Naive thymus-derived CD4-positive, alpha-beta T cell (primary cell): ENCODE measurements around the gene BCAP29. TPM values are rescaled to one million over a fixed set of nuclear protein-coding genes. Genes with fewer than 3 reads are reported as not detected.

ENCODE experiments used
- ATAC-seq: fragments of 150-1000 bp; cut with Tn5 transposase; 2 replicates; pipeline ENCODE4 v1.10.0; 2021; ENCODE audit warnings: mild to moderate bottlenecking, moderate library complexity
- CTCF ChIA-PET: fragments of 350-600 bp; sonication (Branson Sonifier 250); formaldehyde crosslinking; loops from one replicate; lab custom pipeline; 2021; ENCODE audit warnings: antibody characterized with exemption; lab: Charles Lee
- POLR2A ChIA-PET: fragments of 350-600 bp; sonication (Branson Sonifier 250); formaldehyde crosslinking; loops from one replicate; lab custom pipeline; 2021; ENCODE audit warnings: antibody characterized with exemption, inconsistent platforms; lab: Charles Lee
- DNase-seq, 9 donors: peaks; one replicate each; pipeline versions ENCODE4 v3.0.0 to v3.0.0-alpha.2; 2020 to 2022; ENCODE audit warnings: mixed read lengths in 1 of 9
- H3K27ac ChIP-seq: one replicate; pipeline ENCODE4 v1.7.0; 2013; ENCODE audit warnings: mild to moderate bottlenecking, low read depth, low read length, moderate library complexity
- H3K27me3 ChIP-seq, 2 donors: one replicate each; pipeline ENCODE4 v1.7.0; 2013; ENCODE audit warnings: low read length in 2 of 2, mild to moderate bottlenecking in 2 of 2, moderate library complexity in 2 of 2; ENCODE audit not compliant: control insufficient read depth in 2 of 2, insufficient read depth in 2 of 2
- H3K36me3 ChIP-seq, 3 experiments: 1 replicate in 2 of 3; 2 replicates in 1 of 3; pipeline ENCODE4 v1.7.0; 2013; ENCODE audit warnings: low read length in 3 of 3, mild to moderate bottlenecking in 3 of 3, moderate library complexity in 1 of 3; ENCODE audit not compliant: insufficient read depth in 3 of 3, control insufficient read depth in 2 of 3
- H3K4me1 ChIP-seq, 2 donors: one replicate each; pipeline ENCODE4 v1.7.0; 2013; ENCODE audit warnings: low read length in 2 of 2, mild to moderate bottlenecking in 2 of 2, moderate library complexity in 1 of 2; ENCODE audit not compliant: control insufficient read depth in 2 of 2, insufficient read depth in 2 of 2
- H3K4me3 ChIP-seq: 2 replicates; pipeline ENCODE4 v1.7.0; 2013; ENCODE audit warnings: mild to moderate bottlenecking, low read length
- H3K9me3 ChIP-seq, 3 experiments: 1 replicate in 2 of 3; 2 replicates in 1 of 3; pipeline ENCODE4 v1.7.0; 2013; ENCODE audit warnings: low read length in 3 of 3; ENCODE audit not compliant: control insufficient read depth in 2 of 3
- H3K27ac Mint-ChIP-seq, 9 donors: one replicate each; pipeline ENCODE4 v1.8.0; 2020 to 2022; ENCODE audit warnings: mixed read lengths in 9 of 9, mild to moderate bottlenecking in 8 of 9, moderate library complexity in 5 of 9, inconsistent platforms in 2 of 9
- H3K27me3 Mint-ChIP-seq, 5 donors: one replicate each; pipeline ENCODE4 v1.8.0; 2021 to 2022; ENCODE audit warnings: mixed read lengths in 5 of 5, mild to moderate bottlenecking in 1 of 5
- H3K36me3 Mint-ChIP-seq, 5 donors: one replicate each; pipeline ENCODE4 v1.8.0; 2020 to 2022; ENCODE audit warnings: mixed read lengths in 5 of 5, mild to moderate bottlenecking in 3 of 5, inconsistent platforms in 1 of 5
- H3K4me1 Mint-ChIP-seq, 7 donors: one replicate each; pipeline ENCODE4 v1.8.0; 2020 to 2022; ENCODE audit warnings: mixed read lengths in 7 of 7, mild to moderate bottlenecking in 3 of 7, inconsistent platforms in 1 of 7
- H3K4me3 Mint-ChIP-seq, 10 donors: one replicate each; pipeline ENCODE4 v1.8.0; 2020 to 2022; ENCODE audit warnings: mild to moderate bottlenecking in 10 of 10, mixed read lengths in 10 of 10, moderate library complexity in 6 of 10, inconsistent platforms in 2 of 10
- H3K9me3 Mint-ChIP-seq, 11 donors: one replicate each; pipeline ENCODE4 v1.8.0; 2020 to 2022; ENCODE audit warnings: mixed read lengths in 11 of 11, mild to moderate bottlenecking in 4 of 11, inconsistent platforms in 1 of 11, moderate library complexity in 1 of 11
- intact Hi-C, 2 donors: fragments of 100-400 bp; cut with micrococcal nuclease; formaldehyde crosslinking; loops; one replicate each; pipeline ENCODE4 v1.15.1; 2023
- polyA plus RNA-seq, 2 donors: library from polyadenylated mRNA; unstranded; fragments of 300-500 nt; fragmentation: Illumina TruSeq; gene quantifications; one replicate each; pipeline ENCODE4 v1.2.3, GENCODE V29; 2021
- total RNA-seq, 6 experiments: library from RNA in 5 of 6; stranded (reverse) in 5 of 6; gene quantifications; 1 replicate in 5 of 6; 2 replicates in 1 of 6; pipeline ENCODE4 v1.2.3 and lab custom pipeline; 2021 to 2026

BCAP29 gene
- total and polyA plus RNA-seq, 7 experiments from 2014 or later: 10.5 to 38.7 (median 24.4) TPM

DNA sequence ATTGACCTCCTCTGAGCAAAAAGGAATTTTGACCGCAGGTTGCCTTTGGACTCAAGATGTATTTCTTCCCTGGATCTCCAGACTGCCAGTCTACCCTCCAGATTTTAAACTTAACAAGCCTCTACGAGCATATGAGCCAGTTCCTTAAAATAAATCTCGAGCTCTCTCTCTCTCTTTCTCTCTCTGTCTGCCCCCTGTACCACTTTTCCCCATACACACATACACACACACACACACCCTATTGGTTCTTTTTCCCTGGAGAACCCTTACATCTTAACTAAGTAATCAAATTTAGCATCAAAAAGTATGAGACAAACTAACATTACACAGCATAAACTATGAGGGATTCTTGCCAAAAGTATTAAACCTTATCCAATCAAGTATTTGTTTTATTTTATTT lies 11.4 kb downstream of the BCAP29 start:
- Mint-ChIP-seq H3K27me3 (no peaks in the 10 kb centered on the region), H3K36me3 (peaks cover 3 to 25% (median 8%) of the 10 kb centered on the region in 5 donors), H3K9me3 (no peaks in the 10 kb centered on the region), H3K4me1 (peaks cover 0 to 3% (median 0%) of the 10 kb centered on the region in 7 donors), H3K4me3 (no peak overlapping the region), H3K27ac (no peak overlapping the region)
- DNase-seq (no peak), ATAC-seq (no peak)
- Histone ChIP-seq H3K36me3 (peaks cover 0 to 6% (median 0%) of the 10 kb centered on the region in 3 experiments), H3K27ac (no peak overlapping the region), H3K9me3 (no peaks in the 10 kb centered on the region), H3K4me3 (no peak overlapping the region), H3K4me1 (no peaks in the 10 kb centered on the region), H3K27me3 (no peaks in the 10 kb centered on the region)
- intact Hi-C loops: no loop called here
- POLR2A ChIA-PET: no interaction called here
- CTCF ChIA-PET: no interaction called here

DNA sequence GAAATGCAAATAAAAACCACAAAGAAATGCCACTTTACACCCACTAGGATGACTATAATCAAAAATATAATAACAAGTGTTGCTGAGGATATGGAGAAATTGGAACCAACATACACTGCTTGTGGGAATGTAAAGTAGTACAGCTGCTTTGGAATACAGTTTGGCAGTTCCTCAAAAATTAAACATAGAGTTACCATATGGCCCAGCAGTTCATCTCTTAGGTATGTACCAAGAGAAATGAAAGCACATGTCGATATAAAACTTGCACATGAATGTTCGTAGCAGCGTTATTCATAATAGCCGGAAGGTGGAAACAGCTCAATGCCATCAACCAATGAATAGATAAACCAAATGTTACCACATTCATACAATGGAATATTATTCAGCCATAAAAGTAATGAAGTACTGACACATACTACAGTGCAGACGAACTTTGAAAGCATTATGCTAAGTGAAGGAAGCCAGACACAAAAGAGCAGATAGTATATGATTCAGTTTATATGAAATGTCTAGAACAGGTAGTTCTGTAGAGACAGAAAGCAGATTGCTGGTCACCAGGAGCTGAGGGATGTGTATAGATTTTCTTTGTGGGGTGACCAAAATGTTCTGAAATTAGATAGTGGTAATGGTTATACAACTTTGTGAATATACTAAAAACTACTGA lies 12.4 kb downstream of the BCAP29 start:
- DNase-seq (no peak), ATAC-seq (no peak)
- Histone ChIP-seq H3K9me3 (no peaks in the 10 kb centered on the region), H3K36me3 (peaks cover 0 to 6% (median 0%) of the 10 kb centered on the region in 3 experiments), H3K4me1 (no peaks in the 10 kb centered on the region), H3K27me3 (no peaks in the 10 kb centered on the region), H3K4me3 (no peak overlapping the region), H3K27ac (no peak overlapping the region)
- H3K4me1 Mint-ChIP-seq: peaks cover 0 to 3% (median 0%) of the 10 kb centered on the region in 7 donors
- no peak overlapping the region for H3K27ac Mint-ChIP-seq
- H3K36me3 Mint-ChIP-seq: peaks cover 3 to 28% (median 8%) of the 10 kb centered on the region in 5 donors
- ChIA-PET POLR2A (no interaction called here), CTCF (no interaction called here)
- H3K9me3 Mint-ChIP-seq: no peaks in the 10 kb centered on the region
- intact Hi-C loops: no loop called here
- no peaks in the 10 kb centered on the region for H3K27me3 Mint-ChIP-seq
- H3K4me3 Mint-ChIP-seq: no peak overlapping the region

DNA sequence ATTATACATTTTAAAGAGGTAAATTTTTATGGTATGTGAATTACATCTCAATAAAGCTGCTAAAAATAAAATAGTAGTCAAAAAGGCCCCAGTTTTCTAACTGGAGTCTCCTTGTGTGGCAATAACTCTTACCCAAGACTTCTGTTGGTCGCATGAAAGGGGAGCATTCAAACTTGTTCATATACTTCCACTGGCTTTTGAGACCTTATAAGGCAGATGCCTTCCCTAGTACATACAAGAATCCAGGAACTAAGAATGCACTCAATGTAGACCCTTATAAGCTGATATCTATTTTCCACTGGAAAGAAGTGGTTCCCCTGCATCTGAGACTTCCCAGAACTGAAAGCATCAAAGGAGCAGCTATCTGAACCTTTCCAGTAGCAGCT lies 13.0 kb downstream of the BCAP29 start:
- CTCF ChIA-PET: no interaction called here

DNA sequence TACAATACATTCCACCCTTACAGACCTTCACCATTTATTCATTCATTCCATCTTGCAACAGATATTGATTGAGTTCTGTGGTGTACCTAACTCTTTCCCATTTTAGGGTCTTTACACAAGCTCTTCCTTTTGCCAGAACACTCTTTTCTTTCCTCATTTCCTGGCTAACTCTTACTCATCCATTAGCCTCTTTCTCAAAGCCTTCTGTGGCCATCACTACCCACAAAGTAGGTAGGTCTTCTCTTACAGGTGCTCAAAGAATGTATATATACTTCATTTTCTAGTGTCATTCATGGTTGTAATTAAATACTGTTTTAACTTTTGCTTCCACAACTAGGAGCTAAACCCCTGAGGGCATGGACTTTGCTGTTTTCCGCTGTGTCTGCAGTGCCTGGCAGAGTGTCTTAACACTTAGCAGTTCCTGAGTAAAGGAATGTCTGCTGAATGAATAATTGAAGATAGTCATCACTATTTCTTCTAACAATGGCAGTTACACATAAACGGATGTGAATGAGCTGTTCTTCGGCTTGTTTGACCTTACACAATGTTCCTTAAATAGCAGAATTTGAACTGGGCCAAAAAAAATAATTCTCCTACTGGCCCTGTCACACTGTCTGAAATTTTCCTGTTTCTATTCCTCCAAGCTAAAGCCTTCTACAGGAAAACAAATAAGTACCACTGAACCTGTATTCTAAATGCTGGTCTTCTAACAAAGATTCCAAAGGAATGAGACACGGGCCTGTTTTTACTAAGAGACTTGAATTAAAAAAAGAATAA lies 15.1 kb downstream of the BCAP29 start:
- Histone ChIP-seq H3K27me3 (no peaks in the 10 kb centered on the region), H3K9me3 (no peaks in the 10 kb centered on the region), H3K4me3 (no peak overlapping the region), H3K4me1 (no peaks in the 10 kb centered on the region), H3K36me3 (peaks cover 0 to 6% (median 0%) of the 10 kb centered on the region in 3 experiments), H3K27ac (no peak overlapping the region)
- H3K36me3 Mint-ChIP-seq: peaks cover 0 to 25% (median 9%) of the 10 kb centered on the region in 5 donors
- peaks cover 0 to 4% (median 0%) of the 10 kb centered on the region in 7 donors for H3K4me1 Mint-ChIP-seq
- ATAC-seq: no peak
- no peaks in the 10 kb centered on the region for H3K9me3 Mint-ChIP-seq
- H3K27ac Mint-ChIP-seq: no peak overlapping the region
- intact Hi-C loops: no loop called here
- ChIA-PET CTCF (no interaction called here), POLR2A (interaction anchor here (1.1 to 1.4 kb wide), 2 partner anchors 11 to 13 kb away, joined by 3 read pairs; no protein-coding TSS in a partner anchor)
- no peak overlapping the region for H3K4me3 Mint-ChIP-seq
- H3K27me3 Mint-ChIP-seq: no peaks in the 10 kb centered on the region
- no peak for DNase-seq

More for the DNA sequence above, 13.0 kb downstream of the BCAP29 start:
- Mint-ChIP-seq H3K27me3 (no peaks in the 10 kb centered on the region), H3K4me3 (no peak overlapping the region), H3K36me3 (peaks cover 3 to 28% (median 8%) of the 10 kb centered on the region in 5 donors), H3K4me1 (peaks cover 0 to 3% (median 0%) of the 10 kb centered on the region in 7 donors), H3K9me3 (no peaks in the 10 kb centered on the region), H3K27ac (no peak overlapping the region)
- Histone ChIP-seq H3K4me1 (no peaks in the 10 kb centered on the region), H3K36me3 (peaks cover 0 to 6% (median 0%) of the 10 kb centered on the region in 3 experiments), H3K9me3 (no peaks in the 10 kb centered on the region), H3K27me3 (no peaks in the 10 kb centered on the region), H3K4me3 (no peak overlapping the region), H3K27ac (no peak overlapping the region)
- POLR2A ChIA-PET: no interaction called here
- ATAC-seq (no peak), DNase-seq (no peak)
- intact Hi-C loops: no loop called here

DNA sequence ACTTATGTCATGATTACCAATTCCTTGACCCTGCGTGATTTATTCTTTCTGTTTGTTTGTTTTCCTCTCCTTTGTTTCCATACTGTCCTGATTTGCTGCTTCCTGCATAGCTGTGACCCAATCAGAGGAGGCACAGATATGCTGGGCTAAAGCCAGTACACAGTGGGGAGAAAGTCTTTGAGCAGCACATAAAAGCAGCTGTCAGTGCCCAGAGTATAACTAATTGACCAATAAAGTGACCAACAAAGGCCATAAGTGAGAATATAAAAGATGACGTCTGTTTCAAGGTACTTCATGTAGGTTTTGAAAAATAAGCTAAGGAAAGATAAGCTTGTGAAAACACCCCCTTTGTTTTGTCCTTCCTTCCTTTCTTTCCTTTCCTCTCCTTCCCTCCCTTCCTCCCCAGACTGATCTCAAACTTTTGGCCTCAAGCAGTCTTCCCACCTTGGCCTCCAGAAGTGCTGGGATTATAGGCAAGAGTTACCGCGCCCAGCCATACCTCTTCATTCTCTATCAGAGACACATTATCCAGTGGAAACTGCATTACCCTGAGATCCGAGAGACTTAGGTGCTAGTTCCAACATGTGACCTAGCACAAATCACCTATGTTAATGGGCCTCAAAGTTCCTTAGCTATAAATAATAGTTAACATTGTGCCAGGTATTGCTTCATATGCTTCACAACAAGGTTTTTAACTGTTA lies 17.0 kb downstream of the BCAP29 start:
- Histone ChIP-seq H3K36me3 (peaks cover 0 to 6% (median 0%) of the 10 kb centered on the region in 3 experiments), H3K27ac (no peak overlapping the region), H3K9me3 (no peaks in the 10 kb centered on the region), H3K4me3 (no peak overlapping the region), H3K27me3 (no peaks in the 10 kb centered on the region), H3K4me1 (no peaks in the 10 kb centered on the region)
- Mint-ChIP-seq H3K27ac (no peak overlapping the region), H3K36me3 (peaks cover 0 to 29% (median 12%) of the 10 kb centered on the region in 5 donors), H3K27me3 (no peaks in the 10 kb centered on the region), H3K4me1 (peaks cover 0 to 3% (median 0%) of the 10 kb centered on the region in 7 donors), H3K4me3 (no peak overlapping the region), H3K9me3 (no peaks in the 10 kb centered on the region)
- ChIA-PET CTCF (no interaction called here), POLR2A (no interaction called here)
- DNase-seq (no peak), ATAC-seq (no peak)
- intact Hi-C loops: loop anchor here in 1 of 2 donors (2.0 kb wide), 1 partner anchor 14 kb away; no protein-coding TSS in a partner anchor

DNA sequence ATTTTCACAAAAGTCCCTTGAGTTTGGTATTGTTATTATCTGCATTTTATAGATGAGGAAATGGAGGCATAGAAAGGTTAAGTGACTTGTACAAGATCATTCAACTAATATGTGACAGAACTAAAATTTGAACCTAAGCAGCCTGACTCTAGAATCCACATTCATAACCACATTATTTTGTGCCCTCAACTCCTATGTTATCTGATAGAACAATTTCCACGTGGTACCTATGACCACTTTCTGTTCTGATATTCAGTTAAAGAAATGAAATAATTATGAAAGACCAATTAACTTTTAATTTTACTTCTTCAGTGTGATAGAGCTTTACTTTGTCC lies 17.5 kb downstream of the BCAP29 start:
- no peak overlapping the region for H3K27ac Mint-ChIP-seq
- H3K9me3 ChIP-seq: no peaks in the 10 kb centered on the region
- ChIA-PET POLR2A (no interaction called here), CTCF (no interaction called here)
- DNase-seq (no peak), ATAC-seq (no peak)
- no peak overlapping the region for H3K27ac ChIP-seq
- H3K27me3 Mint-ChIP-seq: no peaks in the 10 kb centered on the region
- intact Hi-C loops: loop anchor here in 1 of 2 donors (2.0 kb wide), 1 partner anchor 15 kb away; no protein-coding TSS in a partner anchor
- H3K9me3 Mint-ChIP-seq: no peaks in the 10 kb centered on the region
- H3K4me3 Mint-ChIP-seq: no peak overlapping the region
- H3K36me3 ChIP-seq: peaks cover 0 to 6% (median 0%) of the 10 kb centered on the region in 3 experiments
- H3K4me3 ChIP-seq: no peak overlapping the region
- no peaks in the 10 kb centered on the region for H3K4me1 ChIP-seq
- peaks cover 0 to 29% (median 12%) of the 10 kb centered on the region in 5 donors for H3K36me3 Mint-ChIP-seq
- H3K4me1 Mint-ChIP-seq: peaks cover 0 to 3% (median 0%) of the 10 kb centered on the region in 7 donors
- no peaks in the 10 kb centered on the region for H3K27me3 ChIP-seq
